ENCODE measurements around the gene LRRC45. TPM values are rescaled to one million over a fixed set of nuclear protein-coding genes. Genes with fewer than 3 reads are reported as not detected.
A peak's percentile ranks its signal among the peaks of the same experiment; 100 is the strongest.

The LRRC45 gene
- total RNA-seq, 1 experiment from 2014 or later, result 38.1 TPM

DNA sequence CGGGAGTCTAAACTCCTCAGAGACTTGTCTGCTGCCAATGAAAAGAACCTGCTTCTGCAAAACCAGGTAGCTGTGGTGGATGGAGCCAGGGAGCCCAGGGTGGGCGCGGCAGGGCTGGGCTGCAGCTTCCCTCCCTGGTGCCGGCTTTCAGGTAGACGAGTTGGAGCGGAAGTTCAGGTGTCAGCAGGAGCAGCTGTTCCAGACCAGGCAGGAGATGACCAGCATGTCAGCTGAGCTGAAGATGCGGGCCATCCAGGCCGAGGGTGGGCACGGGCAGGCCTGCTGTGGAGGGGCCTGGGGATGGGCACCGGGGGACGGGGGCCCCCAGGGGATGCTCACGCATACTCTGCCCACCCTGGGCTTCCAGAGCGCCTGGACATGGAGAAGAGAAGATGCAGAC lies 5.1 kb downstream of the LRRC45 start:
- DNase-seq (ENCODE audit: low spot score) (no peak), ATAC-seq (no peak)
- Mint-ChIP-seq H3K4me1 (peaks cover 13% of the 10 kb centered on the region), H3K27me3 (ENCODE audit: low read depth) (no peaks in the 10 kb centered on the region; the same call in 1 of the 2 replicates), H3K9me3 (no peaks in the 10 kb centered on the region), H3K27ac (no peak overlapping the region), H3K4me3 (no peak overlapping the region), H3K36me3 (no peaks in the 10 kb centered on the region)
- CTCF ChIA-PET, result interaction anchor here (1.7 to 5.7 kb wide), 2 partner anchors 8 to 9 kb away, joined by 6 to 119 read pairs; partner anchors contain the start of genes CENPX, DCXR and LRRC45
- no peak for TF ChIP-seq NR1H2 (CRISPR knock-in tag; IDR thresholded peaks at IDR 0.05)
- POLR2A ChIA-PET, result no interaction called here

DNA sequence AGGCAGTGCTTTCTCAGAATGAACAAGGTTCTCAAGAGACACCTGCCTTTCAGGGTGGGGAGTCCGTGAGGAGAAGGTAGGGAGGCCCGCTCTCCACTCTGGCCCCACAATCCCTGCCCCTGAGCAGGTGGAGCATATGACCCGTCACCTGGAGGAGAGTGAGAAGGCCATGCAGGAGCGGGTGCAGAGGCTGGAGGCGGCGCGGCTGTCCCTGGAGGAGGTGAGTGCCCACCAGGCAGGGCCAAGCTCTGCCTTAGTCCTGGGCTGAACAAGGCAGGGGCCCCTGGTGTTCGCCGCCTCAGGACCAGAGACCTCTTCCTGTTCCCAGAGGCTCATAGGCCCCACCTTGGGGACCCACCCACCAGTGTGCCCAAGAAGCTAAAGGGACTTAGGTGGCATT lies 5.9 kb downstream of the LRRC45 start:
- TF ChIP-seq, protein P1, sequence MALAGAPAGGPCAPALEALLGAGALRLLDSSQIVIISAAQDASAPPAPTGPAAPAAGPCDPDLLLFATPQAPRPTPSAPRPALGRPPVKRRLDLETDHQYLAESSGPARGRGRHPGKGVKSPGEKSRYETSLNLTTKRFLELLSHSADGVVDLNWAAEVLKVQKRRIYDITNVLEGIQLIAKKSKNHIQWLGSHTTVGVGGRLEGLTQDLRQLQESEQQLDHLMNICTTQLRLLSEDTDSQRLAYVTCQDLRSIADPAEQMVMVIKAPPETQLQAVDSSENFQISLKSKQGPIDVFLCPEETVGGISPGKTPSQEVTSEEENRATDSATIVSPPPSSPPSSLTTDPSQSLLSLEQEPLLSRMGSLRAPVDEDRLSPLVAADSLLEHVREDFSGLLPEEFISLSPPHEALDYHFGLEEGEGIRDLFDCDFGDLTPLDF (CRISPR knock-in tag; IDR thresholded peaks at IDR 0.05), result no peak
- TF ChIP-seq ZNF423 (CRISPR knock-in tag; IDR thresholded peaks at IDR 0.05) (no peak), JAZF1 (CRISPR knock-in tag; IDR thresholded peaks at IDR 0.05) (no peak), CBFB (CRISPR knock-in tag; IDR thresholded peaks at IDR 0.05; ENCODE audit: low read depth) (no peak)
- TF ChIP-seq, protein P2, sequence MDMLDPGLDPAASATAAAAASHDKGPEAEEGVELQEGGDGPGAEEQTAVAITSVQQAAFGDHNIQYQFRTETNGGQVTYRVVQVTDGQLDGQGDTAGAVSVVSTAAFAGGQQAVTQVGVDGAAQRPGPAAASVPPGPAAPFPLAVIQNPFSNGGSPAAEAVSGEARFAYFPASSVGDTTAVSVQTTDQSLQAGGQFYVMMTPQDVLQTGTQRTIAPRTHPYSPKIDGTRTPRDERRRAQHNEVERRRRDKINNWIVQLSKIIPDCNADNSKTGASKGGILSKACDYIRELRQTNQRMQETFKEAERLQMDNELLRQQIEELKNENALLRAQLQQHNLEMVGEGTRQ (CRISPR knock-in tag; IDR thresholded peaks at IDR 0.05), result no peak
- H3K9me3 Mint-ChIP-seq, result no peaks in the 10 kb centered on the region
- no peak for DNase-seq (ENCODE audit: low spot score)
- H3K27ac Mint-ChIP-seq, result no peak overlapping the region
- POLR2A ChIA-PET, result no interaction called here
- H3K4me3 Mint-ChIP-seq, result no peak overlapping the region
- no peak for ATAC-seq
- H3K36me3 Mint-ChIP-seq, result no peaks in the 10 kb centered on the region
- CTCF ChIA-PET, result interaction anchor here (1.5 to 5.7 kb wide), 7 partner anchors 9 to 126 kb away, joined by 4 to 119 read pairs (median 8); partner anchors contain the start of genes CENPX, DCXR and LRRC45
- peaks cover 11% of the 10 kb centered on the region for H3K4me1 Mint-ChIP-seq
- no peaks in the 10 kb centered on the region; the same call in 1 of the 2 replicates for H3K27me3 Mint-ChIP-seq (ENCODE audit: low read depth)

DNA sequence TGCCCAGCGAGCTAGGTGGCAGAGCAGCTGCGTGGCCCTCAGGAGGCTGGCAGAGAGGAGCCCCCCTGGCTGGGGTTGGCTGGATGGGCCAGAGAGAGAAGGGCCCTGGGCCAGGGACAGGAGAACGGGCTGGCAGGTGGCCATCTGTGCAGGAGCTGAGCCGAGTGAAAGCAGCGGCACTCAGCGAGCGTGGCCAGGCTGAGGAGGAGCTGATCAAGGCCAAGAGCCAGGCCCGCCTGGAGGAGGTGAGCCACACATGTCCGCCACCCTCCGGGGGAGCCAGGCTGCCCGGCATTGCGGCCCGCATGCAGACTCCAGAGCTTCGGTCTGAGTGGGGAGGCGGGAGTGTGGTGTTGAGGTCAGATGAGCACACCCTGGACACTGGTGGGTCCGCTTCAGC lies 6.3 kb downstream of the LRRC45 start:
- POLR2A ChIA-PET, result interaction anchor here (1.1 kb wide), 1 partner anchor 31 kb away, joined by 3 read pairs; no protein-coding TSS in a partner anchor
- TF ChIP-seq NR1H2 (CRISPR knock-in tag; IDR thresholded peaks at IDR 0.05) (no peak), ZNF317 (CRISPR knock-in tag; IDR thresholded peaks at IDR 0.05; ENCODE audit: borderline replicate concordance, low read depth) (no peak), SMAD4 (CRISPR knock-in tag; IDR thresholded peaks at IDR 0.05) (no peak), ZNF396 (CRISPR knock-in tag; IDR thresholded peaks at IDR 0.05; ENCODE audit: borderline replicate concordance) (no peak)
- TF ChIP-seq, protein P3, sequence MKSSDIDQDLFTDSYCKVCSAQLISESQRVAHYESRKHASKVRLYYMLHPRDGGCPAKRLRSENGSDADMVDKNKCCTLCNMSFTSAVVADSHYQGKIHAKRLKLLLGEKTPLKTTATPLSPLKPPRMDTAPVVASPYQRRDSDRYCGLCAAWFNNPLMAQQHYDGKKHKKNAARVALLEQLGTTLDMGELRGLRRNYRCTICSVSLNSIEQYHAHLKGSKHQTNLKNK (CRISPR knock-in tag; IDR thresholded peaks at IDR 0.05), result no peak
- TF ChIP-seq, protein P4, sequence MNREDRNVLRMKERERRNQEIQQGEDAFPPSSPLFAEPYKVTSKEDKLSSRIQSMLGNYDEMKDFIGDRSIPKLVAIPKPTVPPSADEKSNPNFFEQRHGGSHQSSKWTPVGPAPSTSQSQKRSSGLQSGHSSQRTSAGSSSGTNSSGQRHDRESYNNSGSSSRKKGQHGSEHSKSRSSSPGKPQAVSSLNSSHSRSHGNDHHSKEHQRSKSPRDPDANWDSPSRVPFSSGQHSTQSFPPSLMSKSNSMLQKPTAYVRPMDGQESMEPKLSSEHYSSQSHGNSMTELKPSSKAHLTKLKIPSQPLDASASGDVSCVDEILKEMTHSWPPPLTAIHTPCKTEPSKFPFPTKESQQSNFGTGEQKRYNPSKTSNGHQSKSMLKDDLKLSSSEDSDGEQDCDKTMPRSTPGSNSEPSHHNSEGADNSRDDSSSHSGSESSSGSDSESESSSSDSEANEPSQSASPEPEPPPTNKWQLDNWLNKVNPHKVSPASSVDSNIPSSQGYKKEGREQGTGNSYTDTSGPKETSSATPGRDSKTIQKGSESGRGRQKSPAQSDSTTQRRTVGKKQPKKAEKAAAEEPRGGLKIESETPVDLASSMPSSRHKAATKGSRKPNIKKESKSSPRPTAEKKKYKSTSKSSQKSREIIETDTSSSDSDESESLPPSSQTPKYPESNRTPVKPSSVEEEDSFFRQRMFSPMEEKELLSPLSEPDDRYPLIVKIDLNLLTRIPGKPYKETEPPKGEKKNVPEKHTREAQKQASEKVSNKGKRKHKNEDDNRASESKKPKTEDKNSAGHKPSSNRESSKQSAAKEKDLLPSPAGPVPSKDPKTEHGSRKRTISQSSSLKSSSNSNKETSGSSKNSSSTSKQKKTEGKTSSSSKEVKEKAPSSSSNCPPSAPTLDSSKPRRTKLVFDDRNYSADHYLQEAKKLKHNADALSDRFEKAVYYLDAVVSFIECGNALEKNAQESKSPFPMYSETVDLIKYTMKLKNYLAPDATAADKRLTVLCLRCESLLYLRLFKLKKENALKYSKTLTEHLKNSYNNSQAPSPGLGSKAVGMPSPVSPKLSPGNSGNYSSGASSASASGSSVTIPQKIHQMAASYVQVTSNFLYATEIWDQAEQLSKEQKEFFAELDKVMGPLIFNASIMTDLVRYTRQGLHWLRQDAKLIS (CRISPR knock-in tag; IDR thresholded peaks at IDR 0.05; ENCODE audit: borderline replicate concordance), result no peak
- TF ChIP-seq, protein P5, sequence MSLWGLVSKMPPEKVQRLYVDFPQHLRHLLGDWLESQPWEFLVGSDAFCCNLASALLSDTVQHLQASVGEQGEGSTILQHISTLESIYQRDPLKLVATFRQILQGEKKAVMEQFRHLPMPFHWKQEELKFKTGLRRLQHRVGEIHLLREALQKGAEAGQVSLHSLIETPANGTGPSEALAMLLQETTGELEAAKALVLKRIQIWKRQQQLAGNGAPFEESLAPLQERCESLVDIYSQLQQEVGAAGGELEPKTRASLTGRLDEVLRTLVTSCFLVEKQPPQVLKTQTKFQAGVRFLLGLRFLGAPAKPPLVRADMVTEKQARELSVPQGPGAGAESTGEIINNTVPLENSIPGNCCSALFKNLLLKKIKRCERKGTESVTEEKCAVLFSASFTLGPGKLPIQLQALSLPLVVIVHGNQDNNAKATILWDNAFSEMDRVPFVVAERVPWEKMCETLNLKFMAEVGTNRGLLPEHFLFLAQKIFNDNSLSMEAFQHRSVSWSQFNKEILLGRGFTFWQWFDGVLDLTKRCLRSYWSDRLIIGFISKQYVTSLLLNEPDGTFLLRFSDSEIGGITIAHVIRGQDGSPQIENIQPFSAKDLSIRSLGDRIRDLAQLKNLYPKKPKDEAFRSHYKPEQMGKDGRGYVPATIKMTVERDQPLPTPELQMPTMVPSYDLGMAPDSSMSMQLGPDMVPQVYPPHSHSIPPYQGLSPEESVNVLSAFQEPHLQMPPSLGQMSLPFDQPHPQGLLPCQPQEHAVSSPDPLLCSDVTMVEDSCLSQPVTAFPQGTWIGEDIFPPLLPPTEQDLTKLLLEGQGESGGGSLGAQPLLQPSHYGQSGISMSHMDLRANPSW (CRISPR knock-in tag; conservative IDR thresholded peaks at IDR 0.05; ENCODE audit: low read depth), result no peak
- TF ChIP-seq, protein P6, sequence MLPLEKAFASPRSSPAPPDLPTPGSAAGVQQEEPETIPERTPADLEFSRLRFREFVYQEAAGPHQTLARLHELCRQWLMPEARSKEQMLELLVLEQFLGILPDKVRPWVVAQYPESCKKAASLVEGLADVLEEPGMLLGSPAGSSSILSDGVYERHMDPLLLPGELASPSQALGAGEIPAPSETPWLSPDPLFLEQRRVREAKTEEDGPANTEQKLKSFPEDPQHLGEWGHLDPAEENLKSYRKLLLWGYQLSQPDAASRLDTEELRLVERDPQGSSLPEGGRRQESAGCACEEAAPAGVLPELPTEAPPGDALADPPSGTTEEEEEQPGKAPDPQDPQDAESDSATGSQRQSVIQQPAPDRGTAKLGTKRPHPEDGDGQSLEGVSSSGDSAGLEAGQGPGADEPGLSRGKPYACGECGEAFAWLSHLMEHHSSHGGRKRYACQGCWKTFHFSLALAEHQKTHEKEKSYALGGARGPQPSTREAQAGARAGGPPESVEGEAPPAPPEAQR (CRISPR knock-in tag; IDR thresholded peaks at IDR 0.05), result no peak
- no peaks in the 10 kb centered on the region for H3K9me3 Mint-ChIP-seq
- H3K36me3 Mint-ChIP-seq, result no peaks in the 10 kb centered on the region
- H3K4me3 Mint-ChIP-seq, result peak overlapping the region; percentile 30; the same call in 1 of the 2 replicates
- peaks cover 8% of the 10 kb centered on the region for H3K4me1 Mint-ChIP-seq
- ATAC-seq, result no peak
- H3K27ac Mint-ChIP-seq, result no peak overlapping the region
- CTCF ChIA-PET, result interaction anchor here (1.3 to 5.7 kb wide), 20 partner anchors 9 to 207 kb away, joined by 4 to 119 read pairs (median 12); partner anchors contain the start of genes CENPX, DCXR, GPS1 and LRRC45
- H3K27me3 Mint-ChIP-seq (ENCODE audit: low read depth), result no peaks in the 10 kb centered on the region; the same call in 1 of the 2 replicates
- DNase-seq (ENCODE audit: low spot score), result no peak

All from WTC11 (cell line).